Measurements from ENCODE around the gene MYCBP.
"Not testable (repeated sequence)": the region's sequence is repeated elsewhere in the genome, so short reads cannot be mapped to it uniquely, and the experiment has no call there.

Gene MYCBP

DNA sequence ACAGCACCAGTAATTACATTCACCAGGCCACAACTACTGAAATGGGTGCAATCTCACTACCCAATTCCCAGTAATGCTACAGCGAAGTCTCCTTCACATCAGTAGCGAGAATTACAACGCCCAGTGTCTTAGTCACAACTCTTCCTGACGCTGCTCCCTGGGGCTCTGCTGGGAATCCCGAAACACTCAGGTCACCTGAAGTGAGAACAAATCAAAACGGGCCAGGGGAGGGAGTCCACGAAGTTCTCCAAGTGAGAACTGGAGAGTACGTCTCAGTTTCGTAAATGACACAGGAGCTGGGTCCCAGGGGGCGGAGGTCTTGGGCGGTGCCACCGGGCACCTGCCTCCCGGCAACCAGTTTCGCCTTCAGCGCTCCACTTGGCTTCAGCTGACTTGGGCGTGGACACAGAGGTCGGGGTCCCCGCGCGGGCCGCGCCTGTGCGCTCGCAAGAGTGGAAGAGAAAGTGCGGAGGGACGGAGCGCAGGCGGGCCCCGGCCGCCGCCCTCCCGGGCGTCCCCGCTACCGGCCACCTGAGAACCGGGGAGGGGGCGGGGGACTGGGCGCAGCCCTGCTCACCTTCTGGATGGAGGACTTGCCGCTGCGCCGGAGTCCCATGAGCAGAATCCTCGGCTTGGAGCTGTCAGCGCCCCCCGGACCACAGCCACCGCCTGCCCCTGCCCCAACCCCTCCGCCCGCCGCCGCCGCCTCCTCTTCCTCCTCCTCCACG is 14.2 kb downstream of the MYCBP start:
- peak in 1 of 2 donors; percentile 12 for DNase-seq (ENCODE audit: low spot score in 2 of 2)
- Mint-ChIP-seq H3K9me3 (no peaks in the 10 kb centered on the region), H3K36me3 (ENCODE audit: insufficient read depth) (peaks cover 23% of the 10 kb centered on the region), H3K27me3 (no peaks in the 10 kb centered on the region), H3K4me3 (peak overlapping the region; percentile 90), H3K27ac (ENCODE audit: low read depth) (peak overlapping the region; percentile 91), H3K4me1 (peaks cover 34% of the 10 kb centered on the region)
- ATAC-seq (replicated peaks; ENCODE audit: extremely low read depth, poor library complexity, severe bottlenecking), result peak; percentile 11

GRCh38 chr1:38852780-38853179 is 20.4 kb downstream of the MYCBP start:
- ATAC-seq (replicated peaks; ENCODE audit: extremely low read depth, poor library complexity, severe bottlenecking), result no peak
- DNase-seq (ENCODE audit: low spot score in 2 of 2), result no peak
- H3K4me1 Mint-ChIP-seq, result peaks cover 26% of the 10 kb centered on the region
- no peak overlapping the region for H3K4me3 Mint-ChIP-seq
- H3K27me3 Mint-ChIP-seq, result no peaks in the 10 kb centered on the region
- H3K36me3 Mint-ChIP-seq (ENCODE audit: insufficient read depth), result peaks cover 44% of the 10 kb centered on the region
- H3K9me3 Mint-ChIP-seq, result no peaks in the 10 kb centered on the region
- peak overlapping the region; percentile 27 for H3K27ac Mint-ChIP-seq (ENCODE audit: low read depth)

GRCh38 chr1:38848071-38848470 is 25.1 kb downstream of the MYCBP start:
- no peaks in the 10 kb centered on the region for H3K27me3 Mint-ChIP-seq
- no peak for ATAC-seq (replicated peaks; ENCODE audit: extremely low read depth, poor library complexity, severe bottlenecking)
- peaks cover 56% of the 10 kb centered on the region for H3K36me3 Mint-ChIP-seq (ENCODE audit: insufficient read depth)
- no peak overlapping the region for H3K27ac Mint-ChIP-seq (ENCODE audit: low read depth)
- H3K4me1 Mint-ChIP-seq, result peaks cover 18% of the 10 kb centered on the region
- no peak for DNase-seq (ENCODE audit: low spot score in 2 of 2)
- no peaks in the 10 kb centered on the region for H3K9me3 Mint-ChIP-seq
- H3K4me3 Mint-ChIP-seq, result no peak overlapping the region

- H3K27me3 Mint-ChIP-seq, result no peaks in the 10 kb centered on the region
- H3K36me3 Mint-ChIP-seq (ENCODE audit: insufficient read depth), result peaks cover 60% of the 10 kb centered on the region
- no peak for ATAC-seq (replicated peaks; ENCODE audit: extremely low read depth, poor library complexity, severe bottlenecking)
- DNase-seq (ENCODE audit: low spot score in 2 of 2), result no peak
- no peak overlapping the region for H3K4me3 Mint-ChIP-seq
- H3K9me3 Mint-ChIP-seq, result no peaks in the 10 kb centered on the region
- peaks cover 20% of the 10 kb centered on the region for H3K4me1 Mint-ChIP-seq
- H3K27ac Mint-ChIP-seq (ENCODE audit: low read depth), result no peak overlapping the region
Observed at GRCh38 chr1:38846210-38846609, 26.9 kb downstream of the MYCBP start.

DNA sequence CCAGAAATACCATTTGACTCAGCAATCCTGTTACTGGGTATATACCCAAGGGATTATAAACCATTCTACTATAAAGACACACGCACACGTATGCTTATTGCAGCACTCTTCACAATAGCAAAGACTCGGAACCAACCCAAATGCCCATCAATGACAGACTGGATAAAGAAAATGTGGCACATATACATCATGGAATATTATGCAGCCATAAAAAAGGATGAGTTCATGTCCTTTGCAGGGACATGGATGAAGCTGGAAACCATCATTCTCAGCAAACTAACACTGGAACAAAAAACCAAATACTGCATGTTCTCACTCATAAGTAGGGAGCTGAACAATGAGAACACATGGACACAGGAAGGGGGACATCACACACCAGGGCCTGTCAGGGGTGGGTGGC is 28.1 kb downstream of the MYCBP start:
- ATAC-seq (replicated peaks; ENCODE audit: extremely low read depth, poor library complexity, severe bottlenecking), result not testable (repeated sequence)
- peaks cover 61% of the 10 kb centered on the region for H3K36me3 Mint-ChIP-seq (ENCODE audit: insufficient read depth)

GRCh38 chr1:38840281-38840680 is 32.9 kb downstream of the MYCBP start:
- H3K4me1 Mint-ChIP-seq, result peaks cover 26% of the 10 kb centered on the region
- H3K36me3 Mint-ChIP-seq (ENCODE audit: insufficient read depth), result peaks cover 68% of the 10 kb centered on the region
- H3K27me3 Mint-ChIP-seq, result no peaks in the 10 kb centered on the region
- DNase-seq (ENCODE audit: low spot score in 2 of 2) (no peak), ATAC-seq (replicated peaks; ENCODE audit: extremely low read depth, poor library complexity, severe bottlenecking) (no peak)
- H3K4me3 Mint-ChIP-seq, result no peak overlapping the region
- no peak overlapping the region for H3K27ac Mint-ChIP-seq (ENCODE audit: low read depth)
- H3K9me3 Mint-ChIP-seq, result no peaks in the 10 kb centered on the region

More for the DNA sequence above, 28.1 kb downstream of the MYCBP start:
- DNase-seq (ENCODE audit: low spot score in 2 of 2); H3K4me3 Mint-ChIP-seq; H3K27me3 Mint-ChIP-seq; H3K9me3 Mint-ChIP-seq; H3K27ac Mint-ChIP-seq (ENCODE audit: low read depth): not testable (repeated sequence)
- peaks cover 25% of the 10 kb centered on the region for H3K4me1 Mint-ChIP-seq

DNA sequence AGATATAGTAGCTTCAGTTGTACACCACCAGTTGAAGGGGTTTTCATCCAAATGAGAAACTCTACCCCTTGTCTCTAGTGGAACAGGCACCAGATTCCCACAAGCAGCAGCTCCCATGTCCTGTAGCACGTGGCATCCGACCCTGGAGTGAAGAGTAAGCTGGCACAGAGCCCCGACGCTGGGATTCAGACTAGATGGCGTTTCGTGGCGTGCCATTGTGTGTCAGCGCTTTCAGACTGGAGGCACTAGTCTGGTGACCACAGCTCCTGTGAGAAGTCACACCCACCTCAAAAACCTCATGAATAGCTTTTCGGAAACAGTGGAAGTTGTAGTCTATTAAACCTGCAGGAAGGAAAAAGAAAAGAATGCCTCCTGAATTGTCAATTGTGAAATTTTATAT is 33.8 kb downstream of the MYCBP start:
- Mint-ChIP-seq H3K4me3 (no peak overlapping the region), H3K4me1 (peaks cover 18% of the 10 kb centered on the region), H3K27ac (ENCODE audit: low read depth) (no peak overlapping the region), H3K27me3 (no peaks in the 10 kb centered on the region), H3K36me3 (ENCODE audit: insufficient read depth) (peaks cover 59% of the 10 kb centered on the region), H3K9me3 (no peaks in the 10 kb centered on the region)
- DNase-seq (ENCODE audit: low spot score in 2 of 2), result no peak
- ATAC-seq (replicated peaks; ENCODE audit: extremely low read depth, poor library complexity, severe bottlenecking), result no peak

DNA sequence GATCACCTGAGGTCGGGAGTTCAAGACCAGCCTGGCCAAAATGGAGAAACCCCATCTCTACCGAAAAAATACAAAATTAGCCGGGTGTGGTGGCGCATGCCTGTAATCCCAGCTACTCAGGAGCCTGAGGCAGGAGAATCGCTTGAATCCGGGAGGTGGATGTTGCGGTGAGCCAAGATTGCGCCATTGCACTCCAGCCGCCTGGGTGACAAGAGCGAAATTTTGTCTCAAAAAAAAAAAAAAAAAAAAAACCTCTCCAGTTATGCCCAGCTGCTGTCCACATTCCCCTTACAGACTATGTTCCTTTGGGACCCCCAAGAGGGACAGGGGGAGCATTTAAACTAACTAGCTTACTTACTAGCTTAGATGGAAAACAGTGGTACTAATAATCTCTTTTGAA is 36.8 kb downstream of the MYCBP start:
- not testable (repeated sequence) for H3K9me3 Mint-ChIP-seq; DNase-seq (ENCODE audit: low spot score in 2 of 2); H3K4me3 Mint-ChIP-seq; H3K27ac Mint-ChIP-seq (ENCODE audit: low read depth); H3K27me3 Mint-ChIP-seq; ATAC-seq (replicated peaks; ENCODE audit: extremely low read depth, poor library complexity, severe bottlenecking); H3K4me1 Mint-ChIP-seq
- H3K36me3 Mint-ChIP-seq (ENCODE audit: insufficient read depth), result peaks cover 31% of the 10 kb centered on the region

DNA sequence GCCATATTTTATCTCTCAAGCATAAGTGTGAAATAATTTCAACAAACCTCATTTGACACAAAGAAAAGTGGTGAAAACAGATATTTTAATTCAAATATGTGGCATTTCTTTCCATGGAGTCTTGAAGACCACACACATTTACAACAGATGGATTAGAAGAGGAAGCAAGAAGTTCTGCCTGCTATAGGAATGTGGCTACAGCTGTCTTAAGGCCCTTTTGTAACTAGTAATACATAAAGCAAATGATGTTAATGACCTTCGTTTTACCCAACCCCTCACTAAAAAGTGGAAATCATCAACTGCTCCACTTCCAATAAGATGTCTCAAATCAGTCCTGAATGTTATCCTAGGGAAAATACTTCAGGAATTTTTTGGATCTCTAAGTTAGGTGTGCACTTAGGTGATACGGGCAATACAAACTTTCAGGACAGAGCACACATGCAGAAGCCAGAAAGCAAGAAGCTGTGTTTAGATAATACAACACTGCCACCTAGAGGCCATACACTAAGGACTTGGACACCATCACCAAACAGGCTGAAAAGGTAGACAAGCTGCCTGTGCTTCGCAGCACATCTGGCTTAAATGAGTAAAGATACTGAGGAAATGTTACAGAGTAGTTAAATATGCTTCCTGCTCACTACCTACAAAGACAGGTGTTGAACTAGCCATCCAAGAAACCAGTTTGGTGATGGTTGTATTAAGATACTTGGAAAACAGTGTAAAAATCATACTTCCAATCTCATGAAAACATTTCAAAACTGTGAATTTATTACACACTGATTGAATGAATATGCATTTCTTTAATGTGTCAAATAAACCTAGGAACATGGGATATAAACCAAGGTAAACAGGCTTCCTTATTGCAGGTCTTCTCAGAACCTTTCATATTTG is 38.0 kb downstream of the MYCBP start:
- Mint-ChIP-seq H3K4me3 (no peak overlapping the region), H3K4me1 (peaks cover 1% of the 10 kb centered on the region), H3K27me3 (peaks cover 8% of the 10 kb centered on the region), H3K27ac (ENCODE audit: low read depth) (no peak overlapping the region), H3K36me3 (ENCODE audit: insufficient read depth) (peaks cover 25% of the 10 kb centered on the region), H3K9me3 (no peaks in the 10 kb centered on the region)
- peak in 1 of 2 donors; percentile 30 for DNase-seq (ENCODE audit: low spot score in 2 of 2)
- peak; percentile 65 for ATAC-seq (replicated peaks; ENCODE audit: extremely low read depth, poor library complexity, severe bottlenecking)

GRCh38 chr1:38834221-38834782 is 38.8 kb downstream of the MYCBP start:
- H3K36me3 Mint-ChIP-seq (ENCODE audit: insufficient read depth), result peaks cover 20% of the 10 kb centered on the region
- no peak overlapping the region for H3K4me3 Mint-ChIP-seq
- no peaks in the 10 kb centered on the region for H3K9me3 Mint-ChIP-seq
- DNase-seq (ENCODE audit: low spot score in 2 of 2) (no peak), ATAC-seq (replicated peaks; ENCODE audit: extremely low read depth, poor library complexity, severe bottlenecking) (no peak)
- peaks cover 17% of the 10 kb centered on the region for H3K27me3 Mint-ChIP-seq
- no peaks in the 10 kb centered on the region for H3K4me1 Mint-ChIP-seq
- H3K27ac Mint-ChIP-seq (ENCODE audit: low read depth), result no peak overlapping the region

DNA sequence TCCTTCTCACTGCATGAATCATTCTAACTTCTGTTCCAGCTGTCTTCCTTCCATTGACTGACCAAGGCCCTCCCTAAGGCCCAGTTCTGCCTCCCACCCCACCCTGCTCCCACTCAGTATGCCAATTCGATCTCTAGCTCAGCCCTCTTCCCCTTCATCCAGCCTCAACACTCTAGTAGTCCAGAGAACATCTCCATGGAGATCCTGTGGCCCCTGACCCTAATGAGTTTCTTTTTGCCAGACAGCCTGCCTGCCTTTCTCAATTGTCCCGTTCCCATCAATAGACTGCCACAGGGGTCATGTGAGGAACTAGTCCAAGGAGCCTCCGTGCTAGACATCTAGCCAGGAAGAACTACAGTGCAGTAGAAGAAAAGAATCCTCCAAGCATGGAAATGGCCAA is 40.0 kb downstream of the MYCBP start:
- Mint-ChIP-seq H3K9me3 (no peaks in the 10 kb centered on the region), H3K36me3 (ENCODE audit: insufficient read depth) (peaks cover 8% of the 10 kb centered on the region), H3K27ac (ENCODE audit: low read depth) (no peak overlapping the region), H3K4me1 (no peaks in the 10 kb centered on the region), H3K4me3 (no peak overlapping the region), H3K27me3 (peaks cover 24% of the 10 kb centered on the region)
- ATAC-seq (replicated peaks; ENCODE audit: extremely low read depth, poor library complexity, severe bottlenecking) (no peak), DNase-seq (ENCODE audit: low spot score in 2 of 2) (no peak)

- ATAC-seq (replicated peaks; ENCODE audit: extremely low read depth, poor library complexity, severe bottlenecking) (no peak), DNase-seq (ENCODE audit: low spot score in 2 of 2) (no peak)
- Mint-ChIP-seq H3K4me3 (no peak overlapping the region), H3K9me3 (no peaks in the 10 kb centered on the region), H3K4me1 (no peaks in the 10 kb centered on the region), H3K27ac (ENCODE audit: low read depth) (no peak overlapping the region), H3K36me3 (ENCODE audit: insufficient read depth) (peaks cover 4% of the 10 kb centered on the region), H3K27me3 (peaks cover 24% of the 10 kb centered on the region)
Observed at GRCh38 chr1:38832370-38832734, 40.8 kb downstream of the MYCBP start.
